ENCODE results near the gene ZNF354C.

ZNF354C gene

GRCh38 chr5:179114756-179115155 lies 54.6 kb downstream of the ZNF354C start:
- DNase-seq: no peak

GRCh38 chr5:179115307-179115706 lies 55.1 kb downstream of the ZNF354C start:
- DNase-seq: no peak

GRCh38 chr5:179115845-179116524 lies 55.8 kb downstream of the ZNF354C start:
- no peak for DNase-seq

- no peak for DNase-seq
Observed at GRCh38 chr5:179118338-179118737, 58.2 kb downstream of the ZNF354C start.

- DNase-seq: no peak
Observed at GRCh38 chr5:179118756-179119414, 58.7 kb downstream of the ZNF354C start.

- no peak for DNase-seq
Observed at GRCh38 chr5:179119415-179120170, 59.4 kb downstream of the ZNF354C start.

- no peak for DNase-seq
Observed at GRCh38 chr5:179120421-179120861, 60.3 kb downstream of the ZNF354C start.

- DNase-seq: no peak
Observed at GRCh38 chr5:179120951-179121666, 60.9 kb downstream of the ZNF354C start.

- DNase-seq: no peak
Observed at GRCh38 chr5:179121667-179122111, 61.5 kb downstream of the ZNF354C start.

GRCh38 chr5:179122411-179123108 lies 62.4 kb downstream of the ZNF354C start:
- DNase-seq: no peak

- no peak for DNase-seq
Observed at GRCh38 chr5:179123109-179123426, 62.9 kb downstream of the ZNF354C start.

GRCh38 chr5:179123491-179124272 lies 63.5 kb downstream of the ZNF354C start:
- DNase-seq: no peak

GRCh38 chr5:179124273-179124852 lies 64.2 kb downstream of the ZNF354C start:
- DNase-seq: no peak

GRCh38 chr5:179124853-179125788 lies 64.9 kb downstream of the ZNF354C start:
- DNase-seq: no peak

GRCh38 chr5:179125789-179126505 lies 65.8 kb downstream of the ZNF354C start:
- no peak for DNase-seq

- no peak for DNase-seq
Observed at GRCh38 chr5:179126506-179126991, 66.4 kb downstream of the ZNF354C start.

GRCh38 chr5:179127136-179128040 lies 67.2 kb downstream of the ZNF354C start:
- DNase-seq: no peak

GRCh38 chr5:179128041-179128365 lies 67.8 kb downstream of the ZNF354C start:
- no peak for DNase-seq

Measured in NCI-H2081 treated with DMSO at 0.1 percent for 48 hours (cell line).